GM12801 (cell line): ENCODE results near the gene ALOX12.

Source experiments
- TF ChIP-seq, protein P1 (sequence below): IDR thresholded peaks from one replicate; pipeline ENCODE4 v1.5.1; 2011; ENCODE audit warnings: control low read depth; ENCODE audit not compliant: insufficient read length; ENCODE audit errors: extremely low read depth

Gene ALOX12

DNA sequence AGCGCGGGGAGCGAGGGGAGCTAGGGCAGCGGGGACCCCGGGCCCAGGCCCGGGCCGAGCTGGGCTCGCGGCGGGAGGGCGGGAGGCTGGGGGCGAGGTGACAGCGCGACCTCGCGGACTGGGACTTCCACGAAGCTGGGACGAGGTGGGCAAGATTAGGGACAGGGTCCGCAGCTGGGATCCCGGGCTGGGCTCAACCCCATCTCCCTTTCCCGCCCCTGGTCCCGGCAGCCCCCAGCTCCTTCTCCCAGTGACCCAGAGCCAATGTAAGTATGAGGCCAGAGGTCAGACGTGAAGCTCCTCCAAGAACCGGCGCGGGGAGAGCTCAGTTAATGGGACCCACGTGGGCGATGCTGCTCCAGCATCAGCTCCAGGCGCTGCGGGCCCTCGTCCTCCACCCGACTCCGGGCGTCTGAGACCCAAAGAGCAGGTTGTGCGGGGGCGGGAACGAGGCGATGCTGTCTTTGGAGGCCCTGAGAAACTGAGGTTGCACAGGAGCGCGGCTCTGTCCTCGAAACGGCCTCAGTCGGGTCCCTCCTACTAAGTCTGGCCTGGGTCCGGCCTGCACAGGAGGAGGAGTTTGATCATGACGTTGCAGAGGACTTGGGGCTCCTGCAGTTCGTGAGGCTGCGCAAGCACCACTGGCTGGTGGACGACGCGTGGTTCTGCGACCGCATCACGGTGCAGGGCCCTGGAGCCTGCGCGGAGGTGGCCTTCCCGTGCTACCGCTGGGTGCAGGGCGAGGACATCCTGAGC lies 585 bp downstream of the ALOX12 start:
- TF ChIP-seq, protein P1, sequence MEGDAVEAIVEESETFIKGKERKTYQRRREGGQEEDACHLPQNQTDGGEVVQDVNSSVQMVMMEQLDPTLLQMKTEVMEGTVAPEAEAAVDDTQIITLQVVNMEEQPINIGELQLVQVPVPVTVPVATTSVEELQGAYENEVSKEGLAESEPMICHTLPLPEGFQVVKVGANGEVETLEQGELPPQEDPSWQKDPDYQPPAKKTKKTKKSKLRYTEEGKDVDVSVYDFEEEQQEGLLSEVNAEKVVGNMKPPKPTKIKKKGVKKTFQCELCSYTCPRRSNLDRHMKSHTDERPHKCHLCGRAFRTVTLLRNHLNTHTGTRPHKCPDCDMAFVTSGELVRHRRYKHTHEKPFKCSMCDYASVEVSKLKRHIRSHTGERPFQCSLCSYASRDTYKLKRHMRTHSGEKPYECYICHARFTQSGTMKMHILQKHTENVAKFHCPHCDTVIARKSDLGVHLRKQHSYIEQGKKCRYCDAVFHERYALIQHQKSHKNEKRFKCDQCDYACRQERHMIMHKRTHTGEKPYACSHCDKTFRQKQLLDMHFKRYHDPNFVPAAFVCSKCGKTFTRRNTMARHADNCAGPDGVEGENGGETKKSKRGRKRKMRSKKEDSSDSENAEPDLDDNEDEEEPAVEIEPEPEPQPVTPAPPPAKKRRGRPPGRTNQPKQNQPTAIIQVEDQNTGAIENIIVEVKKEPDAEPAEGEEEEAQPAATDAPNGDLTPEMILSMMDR: no peak

DNA sequence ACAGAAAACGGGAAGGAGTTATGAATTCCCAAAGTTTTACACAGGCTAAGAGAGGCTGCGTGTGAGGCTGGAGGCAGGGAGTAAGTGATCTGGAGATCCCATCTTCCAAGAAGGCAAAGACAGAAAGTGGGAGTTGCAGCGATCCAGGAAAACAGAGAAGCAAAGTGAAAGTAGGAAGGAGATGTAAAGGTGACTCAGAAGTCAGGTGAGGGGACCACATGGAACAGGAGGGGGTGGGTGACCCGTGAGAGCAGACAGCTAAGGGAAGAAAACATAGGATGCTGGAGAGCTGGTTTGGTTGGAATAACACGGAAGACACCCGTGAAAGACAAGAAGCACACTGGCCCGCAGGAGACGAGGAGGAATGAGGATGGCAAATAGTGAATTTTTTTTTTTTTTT lies 1.3 kb downstream of the ALOX12 start:
- TF ChIP-seq, protein P1: no peak

DNA sequence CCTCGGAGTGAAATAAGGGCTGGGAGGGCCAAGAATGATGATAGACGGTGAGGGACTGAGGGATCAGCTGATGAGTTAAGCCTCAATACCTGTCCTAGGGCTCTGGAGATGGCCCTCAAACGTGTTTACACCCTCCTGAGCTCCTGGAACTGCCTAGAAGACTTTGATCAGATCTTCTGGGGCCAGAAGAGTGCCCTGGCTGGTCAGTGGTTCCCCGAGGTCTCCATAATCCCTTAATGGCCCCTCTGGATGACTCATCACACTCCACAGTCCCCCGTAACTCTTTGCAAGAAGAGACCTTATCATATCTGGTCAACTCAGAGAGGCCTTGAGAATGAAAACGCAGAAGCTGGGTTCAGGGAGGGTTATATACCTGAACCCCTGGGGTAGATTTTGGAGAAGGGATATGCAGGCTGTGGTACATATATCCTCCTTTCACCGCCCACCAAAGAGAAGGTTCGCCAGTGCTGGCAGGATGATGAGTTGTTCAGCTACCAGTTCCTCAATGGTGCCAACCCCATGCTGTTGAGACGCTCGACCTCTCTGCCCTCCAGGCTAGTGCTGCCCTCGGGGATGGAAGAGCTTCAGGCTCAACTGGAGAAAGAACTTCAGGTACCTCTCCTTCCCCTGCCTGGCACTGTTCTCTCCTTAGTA lies 3.1 kb downstream of the ALOX12 start:
- TF ChIP-seq, protein P1: no peak

DNA sequence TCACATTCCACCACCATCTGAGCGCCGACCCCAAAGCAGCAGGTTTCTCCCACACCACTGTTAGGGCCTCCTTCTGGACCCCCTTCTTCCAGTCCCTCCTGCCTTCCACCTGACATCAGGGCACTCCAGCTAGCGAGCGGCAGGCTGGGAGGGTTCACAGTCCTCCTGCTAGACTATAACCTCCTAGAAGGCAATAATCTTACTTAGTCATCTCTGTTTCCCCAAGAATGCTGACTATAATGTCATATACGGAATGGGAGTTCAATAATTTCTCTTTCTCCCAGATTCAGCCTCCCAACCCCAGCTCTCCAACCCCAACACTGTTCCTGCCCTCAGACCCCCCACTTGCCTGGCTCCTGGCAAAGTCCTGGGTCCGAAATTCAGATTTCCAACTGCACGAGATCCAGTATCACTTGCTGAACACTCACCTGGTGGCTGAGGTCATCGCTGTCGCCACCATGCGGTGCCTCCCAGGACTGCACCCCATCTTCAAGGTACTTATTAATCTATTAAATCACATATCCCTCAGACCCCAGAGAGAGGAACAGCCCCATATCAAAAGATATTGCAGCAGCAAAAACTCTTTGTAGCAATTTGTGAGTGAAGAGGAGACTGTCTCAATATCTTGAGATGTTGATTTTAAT lies 5.6 kb downstream of the ALOX12 start:
- TF ChIP-seq, protein P1: no peak

DNA sequence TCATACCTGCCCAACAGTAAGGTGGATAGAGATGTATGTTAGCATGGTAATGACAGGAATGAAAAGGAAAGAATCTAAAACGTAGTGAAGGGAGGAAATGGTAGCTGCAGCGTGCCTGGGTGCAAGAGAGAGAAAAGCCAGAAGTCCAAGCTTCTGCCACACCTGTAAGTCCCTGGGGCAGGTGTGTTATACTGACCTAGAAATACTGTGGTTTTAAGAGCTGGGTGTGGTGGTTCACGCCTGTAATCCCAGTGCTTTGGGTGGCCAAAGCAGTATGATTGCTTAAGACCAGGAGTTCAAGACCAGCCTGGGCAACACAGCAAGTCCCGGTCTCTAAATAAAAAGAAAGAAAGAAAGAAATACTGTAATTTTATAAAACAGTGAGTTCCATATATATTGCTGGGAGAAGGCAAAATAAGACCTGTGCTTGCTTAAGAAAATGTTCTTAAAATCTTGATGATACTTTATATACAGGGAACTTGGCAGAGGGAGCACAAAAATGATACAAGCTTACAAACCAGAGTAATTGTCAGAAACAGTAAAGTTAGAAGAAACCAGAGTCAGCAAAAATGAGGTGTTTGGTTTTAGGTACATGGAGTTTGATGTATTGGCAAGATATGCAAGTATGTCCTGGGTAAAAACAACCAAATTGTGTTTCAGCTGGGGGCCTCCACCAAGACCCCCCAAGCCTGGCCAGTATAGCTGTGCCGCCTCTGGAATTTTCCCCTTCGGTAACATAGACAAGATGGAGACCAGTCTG lies 6.6 kb downstream of the ALOX12 start:
- TF ChIP-seq, protein P1: no peak

DNA sequence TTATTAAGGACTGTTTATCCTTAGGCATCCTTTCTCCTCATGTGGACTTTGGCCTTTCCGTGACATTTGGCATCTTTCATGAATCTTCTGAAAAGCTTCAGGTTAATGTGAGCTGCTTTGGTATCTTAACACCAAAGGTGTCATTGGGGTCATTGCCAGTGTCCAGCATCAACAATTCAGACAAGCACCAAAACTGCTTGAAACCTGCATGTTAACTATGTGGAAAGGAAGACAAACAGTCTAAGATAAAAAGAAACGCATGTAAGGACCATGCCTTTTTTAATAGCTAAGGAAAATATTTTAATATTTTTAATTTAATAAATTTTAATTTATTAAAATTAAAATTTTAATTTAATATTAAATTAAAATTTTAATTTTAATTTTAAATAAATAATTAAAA lies 7.9 kb downstream of the ALOX12 start:
- TF ChIP-seq, protein P1: no peak
